ENCODE results near the gene PPP1R9A. TPM values are rescaled to one million over a fixed set of nuclear protein-coding genes. Genes with fewer than 3 reads are reported as not detected.
A peak's percentile ranks its signal among the peaks of the same experiment; 100 is the strongest.

Gene PPP1R9A
- total RNA-seq, 2 experiments from 2014 or later = not detected

GRCh38 chr7:95290166-95290830 is 382.9 kb downstream of the PPP1R9A start:
- no peak overlapping the region for H3K4me3 Mint-ChIP-seq
- intact Hi-C loops (cut with micrococcal nuclease) = no loop called here
- no peaks in the 10 kb centered on the region for H3K9me3 Mint-ChIP-seq

GRCh38 chr7:95295397-95295796 is 388.0 kb downstream of the PPP1R9A start:
- no peak overlapping the region for H3K27ac Mint-ChIP-seq
- H3K9me3 Mint-ChIP-seq = no peaks in the 10 kb centered on the region

More at GRCh38 chr7:95290166-95290830, 382.9 kb downstream of the PPP1R9A start:
- no peak overlapping the region for H3K27ac Mint-ChIP-seq
- no peaks in the 10 kb centered on the region for H3K36me3 Mint-ChIP-seq
- peaks cover 6% of the 10 kb centered on the region for H3K27me3 Mint-ChIP-seq
- no peak for DNase-seq
- CTCF ChIA-PET = no interaction called here
- POLR2A ChIA-PET = no interaction called here
- no peaks in the 10 kb centered on the region for H3K4me1 Mint-ChIP-seq (ENCODE audit: low read depth)

GRCh38 chr7:95296456-95296855 is 389.1 kb downstream of the PPP1R9A start:
- no peaks in the 10 kb centered on the region for H3K9me3 Mint-ChIP-seq
- no peak for DNase-seq
- no peak overlapping the region for H3K4me3 Mint-ChIP-seq
- ChIA-PET CTCF (no interaction called here), POLR2A (no interaction called here)
- H3K27me3 Mint-ChIP-seq = peaks cover 15% of the 10 kb centered on the region
- H3K4me1 Mint-ChIP-seq (ENCODE audit: low read depth) = no peaks in the 10 kb centered on the region
- intact Hi-C loops (cut with micrococcal nuclease) = no loop called here
- no peaks in the 10 kb centered on the region for H3K36me3 Mint-ChIP-seq
- H3K27ac Mint-ChIP-seq = no peak overlapping the region

More at GRCh38 chr7:95295397-95295796, 388.0 kb downstream of the PPP1R9A start:
- ChIA-PET POLR2A (no interaction called here), CTCF (no interaction called here)
- Mint-ChIP-seq H3K36me3 (no peaks in the 10 kb centered on the region), H3K27me3 (peaks cover 12% of the 10 kb centered on the region), H3K4me1 (ENCODE audit: low read depth) (no peaks in the 10 kb centered on the region), H3K4me3 (no peak overlapping the region)
- no peak for DNase-seq
- intact Hi-C loops (cut with micrococcal nuclease) = no loop called here

- Mint-ChIP-seq H3K27me3 (peaks cover 17% of the 10 kb centered on the region), H3K4me3 (no peak overlapping the region), H3K27ac (no peak overlapping the region), H3K4me1 (ENCODE audit: low read depth) (no peaks in the 10 kb centered on the region), H3K36me3 (no peaks in the 10 kb centered on the region), H3K9me3 (no peaks in the 10 kb centered on the region)
- intact Hi-C loops (cut with micrococcal nuclease) = no loop called here
- ChIA-PET POLR2A (no interaction called here), CTCF (no interaction called here)
- no peak for DNase-seq
These were observed 389.6 kb downstream of the PPP1R9A start for GRCh38 chr7:95297041-95297440.

GRCh38 chr7:95298091-95298490 is 390.7 kb downstream of the PPP1R9A start:
- CTCF ChIA-PET = no interaction called here
- no peak for DNase-seq
- H3K27ac Mint-ChIP-seq = no peak overlapping the region
- no peaks in the 10 kb centered on the region for H3K9me3 Mint-ChIP-seq
- H3K36me3 Mint-ChIP-seq = no peaks in the 10 kb centered on the region
- no peaks in the 10 kb centered on the region for H3K4me1 Mint-ChIP-seq (ENCODE audit: low read depth)
- H3K27me3 Mint-ChIP-seq = peaks cover 17% of the 10 kb centered on the region
- intact Hi-C loops (cut with micrococcal nuclease) = no loop called here
- no peak overlapping the region for H3K4me3 Mint-ChIP-seq
- POLR2A ChIA-PET = no interaction called here

GRCh38 chr7:95303013-95303905 is 395.9 kb downstream of the PPP1R9A start:
- Mint-ChIP-seq H3K36me3 (no peaks in the 10 kb centered on the region), H3K27ac (no peak overlapping the region), H3K4me1 (ENCODE audit: low read depth) (no peaks in the 10 kb centered on the region), H3K4me3 (no peak overlapping the region), H3K27me3 (peaks cover 17% of the 10 kb centered on the region), H3K9me3 (no peaks in the 10 kb centered on the region)
- ChIA-PET CTCF (no interaction called here), POLR2A (no interaction called here)
- no peak for DNase-seq
- intact Hi-C loops (cut with micrococcal nuclease) = no loop called here

GRCh38 chr7:95304990-95305389 is 397.6 kb downstream of the PPP1R9A start:
- ChIA-PET POLR2A (no interaction called here), CTCF (no interaction called here)
- H3K4me1 Mint-ChIP-seq (ENCODE audit: low read depth) = no peaks in the 10 kb centered on the region
- no peak overlapping the region for H3K4me3 Mint-ChIP-seq
- intact Hi-C loops (cut with micrococcal nuclease) = no loop called here
- H3K36me3 Mint-ChIP-seq = no peaks in the 10 kb centered on the region
- DNase-seq = peak; percentile 19
- H3K9me3 Mint-ChIP-seq = no peaks in the 10 kb centered on the region
- peaks cover 14% of the 10 kb centered on the region for H3K27me3 Mint-ChIP-seq
- H3K27ac Mint-ChIP-seq = no peak overlapping the region

- ChIA-PET POLR2A (no interaction called here), CTCF (interaction anchor here (0.6 kb wide), 1 partner anchor 33 kb away, joined by 3 read pairs; no protein-coding TSS in a partner anchor)
- DNase-seq = no peak
- no peaks in the 10 kb centered on the region for H3K4me1 Mint-ChIP-seq (ENCODE audit: low read depth)
- H3K36me3 Mint-ChIP-seq = no peaks in the 10 kb centered on the region
- H3K9me3 Mint-ChIP-seq = no peaks in the 10 kb centered on the region
- intact Hi-C loops (cut with micrococcal nuclease) = no loop called here
- H3K27ac Mint-ChIP-seq = no peak overlapping the region
- H3K4me3 Mint-ChIP-seq = no peak overlapping the region
- H3K27me3 Mint-ChIP-seq = peaks cover 12% of the 10 kb centered on the region
These were observed 402.6 kb downstream of the PPP1R9A start for GRCh38 chr7:95309951-95310350.

- Mint-ChIP-seq H3K4me3 (no peak overlapping the region), H3K4me1 (ENCODE audit: low read depth) (no peaks in the 10 kb centered on the region), H3K27me3 (peaks cover 6% of the 10 kb centered on the region), H3K36me3 (no peaks in the 10 kb centered on the region), H3K9me3 (no peaks in the 10 kb centered on the region), H3K27ac (no peak overlapping the region)
- ChIA-PET POLR2A (no interaction called here), CTCF (no interaction called here)
- intact Hi-C loops (cut with micrococcal nuclease) = no loop called here
- no peak for DNase-seq
These were observed 404.0 kb downstream of the PPP1R9A start for GRCh38 chr7:95311389-95311788.

GRCh38 chr7:95312561-95312960 is 405.2 kb downstream of the PPP1R9A start:
- Mint-ChIP-seq H3K27ac (no peak overlapping the region), H3K36me3 (no peaks in the 10 kb centered on the region), H3K27me3 (peaks cover 6% of the 10 kb centered on the region), H3K4me3 (no peak overlapping the region), H3K4me1 (ENCODE audit: low read depth) (no peaks in the 10 kb centered on the region), H3K9me3 (no peaks in the 10 kb centered on the region)
- ChIA-PET CTCF (no interaction called here), POLR2A (no interaction called here)
- intact Hi-C loops (cut with micrococcal nuclease) = no loop called here
- DNase-seq = no peak

GRCh38 chr7:95316588-95316987 is 409.2 kb downstream of the PPP1R9A start:
- Mint-ChIP-seq H3K27ac (no peak overlapping the region), H3K4me3 (no peak overlapping the region), H3K36me3 (no peaks in the 10 kb centered on the region), H3K27me3 (peaks cover 2% of the 10 kb centered on the region), H3K9me3 (no peaks in the 10 kb centered on the region), H3K4me1 (ENCODE audit: low read depth) (no peaks in the 10 kb centered on the region)
- ChIA-PET POLR2A (no interaction called here), CTCF (no interaction called here)
- DNase-seq = no peak
- intact Hi-C loops (cut with micrococcal nuclease) = no loop called here

- H3K27me3 Mint-ChIP-seq = peaks cover 2% of the 10 kb centered on the region
- H3K36me3 Mint-ChIP-seq = no peaks in the 10 kb centered on the region
- ChIA-PET CTCF (no interaction called here), POLR2A (no interaction called here)
- no peaks in the 10 kb centered on the region for H3K4me1 Mint-ChIP-seq (ENCODE audit: low read depth)
- DNase-seq = no peak
- H3K27ac Mint-ChIP-seq = no peak overlapping the region
- H3K9me3 Mint-ChIP-seq = no peaks in the 10 kb centered on the region
- H3K4me3 Mint-ChIP-seq = no peak overlapping the region
- intact Hi-C loops (cut with micrococcal nuclease) = no loop called here
These were observed 410.2 kb downstream of the PPP1R9A start for GRCh38 chr7:95317546-95317945.

GRCh38 chr7:95317966-95318365 is 410.6 kb downstream of the PPP1R9A start:
- H3K27ac Mint-ChIP-seq = no peak overlapping the region
- peaks cover 2% of the 10 kb centered on the region for H3K27me3 Mint-ChIP-seq
- ChIA-PET CTCF (no interaction called here), POLR2A (no interaction called here)
- intact Hi-C loops (cut with micrococcal nuclease) = no loop called here
- no peaks in the 10 kb centered on the region for H3K4me1 Mint-ChIP-seq (ENCODE audit: low read depth)
- no peaks in the 10 kb centered on the region for H3K9me3 Mint-ChIP-seq
- no peaks in the 10 kb centered on the region for H3K36me3 Mint-ChIP-seq
- H3K4me3 Mint-ChIP-seq = no peak overlapping the region
- no peak for DNase-seq
